AG08395 (cell line): ENCODE results near the gene FNDC10.

ENCODE experiments used
- DNase-seq: peaks from one replicate; pipeline ENCODE4 v3.0.0; 2012; ENCODE audit warnings: mixed read lengths, low spot score

The FNDC10 gene

GRCh38 chr1:1627829-1628753 lies 28.2 kb upstream of the FNDC10 start:
- no peak for DNase-seq

GRCh38 chr1:1627261-1627828 lies 27.4 kb upstream of the FNDC10 start:
- no peak for DNase-seq

- no peak for DNase-seq
Observed at GRCh38 chr1:1626207-1627141, 26.5 kb upstream of the FNDC10 start.

GRCh38 chr1:1625824-1626206 lies 25.9 kb upstream of the FNDC10 start:
- no peak for DNase-seq

- no peak for DNase-seq
Observed at GRCh38 chr1:1625404-1625775, 25.5 kb upstream of the FNDC10 start.

GRCh38 chr1:1624443-1625403 lies 24.8 kb upstream of the FNDC10 start:
- DNase-seq: no peak

- no peak for DNase-seq
Observed at GRCh38 chr1:1623631-1624442, 23.9 kb upstream of the FNDC10 start.

- no peak for DNase-seq
Observed at GRCh38 chr1:1623181-1623630, 23.3 kb upstream of the FNDC10 start.

- DNase-seq: no peak
Observed at GRCh38 chr1:1622788-1623094, 22.8 kb upstream of the FNDC10 start.

- no peak for DNase-seq
Observed at GRCh38 chr1:1622010-1622787, 22.3 kb upstream of the FNDC10 start.

- no peak for DNase-seq
Observed at GRCh38 chr1:1621173-1622009, 21.5 kb upstream of the FNDC10 start.

GRCh38 chr1:1620433-1621139 lies 20.7 kb upstream of the FNDC10 start:
- no peak for DNase-seq

GRCh38 chr1:1619917-1620361 lies 20.0 kb upstream of the FNDC10 start:
- no peak for DNase-seq

- no peak for DNase-seq
Observed at GRCh38 chr1:1618396-1619068, 18.6 kb upstream of the FNDC10 start.

- no peak for DNase-seq
Observed at GRCh38 chr1:1617925-1618324, 18.0 kb upstream of the FNDC10 start.

- DNase-seq: no peak
Observed at GRCh38 chr1:1617516-1617915, 17.6 kb upstream of the FNDC10 start.

- no peak for DNase-seq
Observed at GRCh38 chr1:1616838-1617237, 16.9 kb upstream of the FNDC10 start.
